Karpas-422 (cell line): ENCODE measurements around the gene USP14. TPM values are rescaled to one million over a fixed set of nuclear protein-coding genes. Genes with fewer than 3 reads are reported as not detected.

Experiments used
- DNase-seq: peaks from one replicate; pipeline ENCODE4 v3.0.0-alpha.2; 2015
- H2AFZ ChIP-seq: fragments of 200-600 bp; sonication (generic); 2 replicates; pipeline ENCODE4 v1.6.1; 2014; ENCODE audit warnings: antibody characterized with exemption, low read length, mixed read lengths
- H3K27ac ChIP-seq: fragments of 200-600 bp; sonication (generic); 2 replicates; pipeline ENCODE4 v1.5.1; 2014; ENCODE audit warnings: mild to moderate bottlenecking, low read length, moderate library complexity
- H3K27me3 ChIP-seq: fragments of 200-600 bp; sonication (generic); 2 replicates; pipeline ENCODE4 v1.6.1; 2014; ENCODE audit warnings: low read length, mixed read lengths
- H3K36me3 ChIP-seq: fragments of 200-600 bp; sonication (generic); 2 replicates; pipeline ENCODE4 v1.6.1; 2014; ENCODE audit warnings: low read length, mixed read lengths; ENCODE audit not compliant: insufficient read depth
- H3K4me1 ChIP-seq: fragments of 200-600 bp; sonication (generic); 2 replicates; pipeline ENCODE4 v1.6.1; 2014; ENCODE audit warnings: mild to moderate bottlenecking, low read length, mixed read lengths
- H3K4me2 ChIP-seq: fragments of 200-600 bp; sonication (generic); 2 replicates; pipeline ENCODE4 v1.6.1; 2014; ENCODE audit warnings: low read length, low read depth, mild to moderate bottlenecking; ENCODE audit not compliant: poor library complexity, severe bottlenecking
- H3K4me3 ChIP-seq: fragments of 200-600 bp; sonication (generic); 2 replicates; pipeline ENCODE4 v1.5.1; 2014; ENCODE audit warnings: mild to moderate bottlenecking, antibody characterized with exemption, low read length, mixed read lengths
- H3K79me2 ChIP-seq: fragments of 200-600 bp; sonication (generic); 2 replicates; pipeline ENCODE4 v1.6.1; 2014; ENCODE audit warnings: mild to moderate bottlenecking, low read length, mixed read lengths
- H3K9ac ChIP-seq: fragments of 200-600 bp; sonication (generic); 2 replicates; pipeline ENCODE4 v1.6.0; 2014; ENCODE audit warnings: low read length
- H3K9me2 ChIP-seq: fragments of 200-600 bp; sonication (generic), shearing (Covaris generic); replicated peaks from 2 replicates; pipeline ENCODE4 v1.6.0; 2014; ENCODE audit warnings: mild to moderate bottlenecking, low read length, moderate library complexity; ENCODE audit not compliant: insufficient read depth
- H3K9me3 ChIP-seq: fragments of 300-700, 200-600 bp; sonication (generic); 2 replicates; pipeline ENCODE4 v1.6.1; 2014; ENCODE audit warnings: low read length, mixed read lengths
- H4K20me1 ChIP-seq: fragments of 200-600 bp; sonication (generic); 2 replicates; pipeline ENCODE4 v1.6.1; 2014; ENCODE audit warnings: mild to moderate bottlenecking, antibody characterized with exemption, low read length, low read depth; ENCODE audit not compliant: insufficient read depth
- small RNA-seq: library from RNA; depleted of rRNA; stranded (forward); fragments of <200 nt; gene quantifications from one replicate; pipeline ENCODE3, GENCODE V24; 2014
- total RNA-seq: library from RNA; depleted of rRNA; stranded (reverse); fragments of >200 nt; shearing (Covaris generic); gene quantifications from 2 replicates; pipeline ENCODE4 v1.2.3, GENCODE V29; 2014; ENCODE audit warnings: low replicate concordance; rRNA removed

Gene USP14
- total RNA-seq, 1 experiment from 2014 or later, result 40.1 TPM

DNA sequence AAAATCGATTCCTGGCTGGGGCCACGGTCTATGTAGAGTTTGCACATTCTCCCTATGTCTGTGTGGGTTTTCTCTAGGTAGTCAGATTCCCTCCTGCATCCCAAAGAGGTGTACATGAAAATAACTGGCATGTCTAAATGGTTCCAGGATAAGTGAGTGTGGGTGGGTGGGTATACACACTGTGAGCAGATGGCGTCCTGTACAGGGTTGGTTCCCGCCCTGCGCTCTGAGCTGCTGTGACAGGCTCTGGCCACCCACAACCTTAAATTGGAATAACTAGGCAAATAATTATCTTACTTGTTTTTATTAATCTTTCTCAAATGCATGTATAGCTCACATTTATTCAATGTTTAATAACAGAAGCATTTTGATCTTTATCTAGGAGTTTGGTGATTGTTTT is 93.2 kb downstream of the USP14 start:
- peaks cover 70% of the 10 kb centered on the region for H3K36me3 ChIP-seq
- H3K9me2 ChIP-seq, result no peaks in the 10 kb centered on the region
- H3K79me2 ChIP-seq, result peaks cover 9% of the 10 kb centered on the region; the same call in 1 of the 2 replicates

DNA sequence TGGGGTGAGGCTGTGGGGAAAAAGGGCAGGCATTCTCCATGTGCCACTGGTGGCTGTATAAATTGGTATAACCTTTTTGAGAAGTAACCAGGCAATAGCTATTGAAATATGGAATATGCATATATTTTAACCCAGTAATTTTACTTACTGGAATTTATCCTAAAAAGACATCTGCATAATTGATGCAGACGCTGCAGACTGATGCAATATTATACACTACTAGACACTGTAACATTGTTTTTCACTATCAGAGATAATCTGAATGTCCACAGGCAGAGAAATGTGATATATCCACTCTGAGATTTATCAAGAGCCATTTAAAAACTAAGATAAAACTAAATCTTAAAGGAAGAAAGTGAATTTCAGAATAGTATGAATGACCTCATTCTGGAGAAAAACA is 94.8 kb downstream of the USP14 start:
- Histone ChIP-seq H4K20me1 (no peaks in the 10 kb centered on the region), H3K36me3 (peaks cover 75% of the 10 kb centered on the region), H3K4me1 (no peaks in the 10 kb centered on the region), H3K79me2 (peaks cover 9% of the 10 kb centered on the region; the same call in 1 of the 2 replicates), H3K9ac (no peak overlapping the region), H3K9me2 (no peaks in the 10 kb centered on the region), H3K4me3 (no peak overlapping the region), H3K9me3 (no peaks in the 10 kb centered on the region), H3K27me3 (no peaks in the 10 kb centered on the region), H2AFZ (no peak overlapping the region), H3K4me2 (no peak overlapping the region), H3K27ac (no peak overlapping the region)
- no peak for DNase-seq

More for the DNA sequence above, 93.2 kb downstream of the USP14 start:
- no peaks in the 10 kb centered on the region for H3K27me3 ChIP-seq
- no peaks in the 10 kb centered on the region for H4K20me1 ChIP-seq
- H3K9ac ChIP-seq, result no peak overlapping the region
- H3K27ac ChIP-seq, result no peak overlapping the region
- no peaks in the 10 kb centered on the region for H3K9me3 ChIP-seq
- no peaks in the 10 kb centered on the region for H3K4me1 ChIP-seq
- H3K4me2 ChIP-seq, result no peak overlapping the region
- DNase-seq, result no peak
- no peak overlapping the region for H2AFZ ChIP-seq
- no peak overlapping the region for H3K4me3 ChIP-seq

GRCh38 chr18:255171-255570 is 96.8 kb downstream of the USP14 start:
- Histone ChIP-seq H3K27ac (no peak overlapping the region), H3K9me2 (no peaks in the 10 kb centered on the region), H3K27me3 (no peaks in the 10 kb centered on the region), H3K4me3 (no peak overlapping the region), H2AFZ (no peak overlapping the region), H3K4me1 (no peaks in the 10 kb centered on the region), H4K20me1 (no peaks in the 10 kb centered on the region), H3K4me2 (no peak overlapping the region), H3K9ac (no peak overlapping the region), H3K36me3 (peaks cover 86% of the 10 kb centered on the region), H3K9me3 (no peaks in the 10 kb centered on the region), H3K79me2 (peaks cover 8% of the 10 kb centered on the region; the same call in 1 of the 2 replicates)
- DNase-seq, result no peak

DNA sequence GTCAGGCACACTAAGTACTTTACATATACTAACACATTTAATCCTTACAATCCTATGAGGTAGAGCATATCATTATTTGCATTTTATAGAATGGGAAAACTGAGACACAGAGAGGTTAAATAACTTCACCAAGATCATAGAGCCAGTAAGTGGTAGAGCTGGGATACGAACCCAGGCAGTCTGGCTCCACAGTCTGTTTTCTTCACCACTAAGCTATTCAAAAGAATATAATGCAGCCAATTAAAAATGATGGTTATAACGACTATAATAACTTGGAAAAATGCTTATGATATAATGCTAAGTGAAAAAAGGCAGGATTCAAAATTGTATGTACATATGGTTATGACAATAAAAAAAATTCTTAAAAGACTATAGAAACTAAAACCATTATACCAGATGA is 102.2 kb downstream of the USP14 start:
- no peaks in the 10 kb centered on the region for H4K20me1 ChIP-seq
- H3K4me3 ChIP-seq, result no peak overlapping the region
- H3K36me3 ChIP-seq, result peaks cover 71% of the 10 kb centered on the region
- no peaks in the 10 kb centered on the region for H3K27me3 ChIP-seq
- H3K79me2 ChIP-seq, result peaks cover 23% of the 10 kb centered on the region
- no peaks in the 10 kb centered on the region for H3K9me3 ChIP-seq
- no peaks in the 10 kb centered on the region for H3K9me2 ChIP-seq
- no peak overlapping the region for H3K27ac ChIP-seq
- H3K4me2 ChIP-seq, result no peak overlapping the region
- no peak overlapping the region for H2AFZ ChIP-seq
- H3K4me1 ChIP-seq, result peaks cover under 1% of the 10 kb centered on the region; the same call in 1 of the 2 replicates
- DNase-seq, result no peak
- H3K9ac ChIP-seq, result no peak overlapping the region

DNA sequence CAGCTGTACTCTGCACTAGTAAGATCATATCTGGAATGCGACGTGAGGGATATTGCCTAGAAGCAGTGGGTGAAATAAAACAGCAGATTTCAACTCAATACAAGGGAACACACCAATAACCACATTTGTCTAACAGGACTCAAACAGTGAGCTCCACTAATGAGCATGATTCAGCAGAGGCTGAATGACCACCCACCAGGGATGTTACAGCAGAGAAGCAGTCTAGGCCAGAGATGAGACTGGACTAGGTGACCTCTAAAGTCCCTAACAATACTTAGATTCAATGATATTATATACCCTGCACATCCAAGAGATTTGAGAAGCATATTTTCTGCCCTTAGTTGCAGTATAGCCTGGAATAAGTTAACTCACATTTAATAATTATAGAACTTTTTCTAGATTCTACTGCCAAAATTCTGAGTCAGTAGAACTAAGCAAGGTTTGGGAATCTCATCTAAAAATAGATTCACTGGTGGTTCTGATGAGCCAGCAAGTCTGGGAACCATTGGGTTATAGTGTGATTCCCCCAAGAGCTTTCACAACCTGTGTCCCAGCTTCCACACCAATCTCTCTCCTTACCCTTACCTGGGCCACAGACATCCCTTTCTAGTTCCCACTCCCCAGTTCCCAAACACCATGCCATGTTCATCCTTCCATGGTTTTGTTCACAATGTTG is 103.2 kb downstream of the USP14 start:
- no peaks in the 10 kb centered on the region for H3K9me3 ChIP-seq
- no peaks in the 10 kb centered on the region for H3K9me2 ChIP-seq
- no peak for DNase-seq

More for the DNA sequence above, 103.2 kb downstream of the USP14 start:
- Histone ChIP-seq H3K27me3 (no peaks in the 10 kb centered on the region), H3K4me3 (no peak overlapping the region), H2AFZ (no peak overlapping the region), H3K4me1 (peaks cover 10% of the 10 kb centered on the region), H3K9ac (no peak overlapping the region), H3K4me2 (no peak overlapping the region), H3K27ac (no peak overlapping the region), H4K20me1 (no peaks in the 10 kb centered on the region), H3K36me3 (peaks cover 66% of the 10 kb centered on the region), H3K79me2 (peaks cover 33% of the 10 kb centered on the region)

Small RNA genes within 50 kb of the gene (small RNA-seq; reads per million reads assigned to genes)
- not detected for gene MIR8078

Other genes with a start within 250 kb of the USP14 start
- gene TUBB8B, start 108.9 kb upstream of the USP14 start, total RNA-seq, result not detected in 2 replicates
- 58.2 and 84.2 TPM in 2 replicates for gene THOC1, start 109.5 kb downstream of the USP14 start, total RNA-seq